Dendritic cell treated with granulocyte-macrophage colony-stimulating factor and Interleukin-4, amounts not matched to agents 40 ng/mL and 50 ng/mL, for 4 days (primary cell): ENCODE results near the gene A1BG.

ENCODE experiments used
- H3K27ac Mint-ChIP-seq: one replicate; pipeline ENCODE4 v1.8.0; 2022; ENCODE audit warnings: mild to moderate bottlenecking, mixed read lengths
- H3K27me3 Mint-ChIP-seq: one replicate; pipeline ENCODE4 v1.8.0; 2022; ENCODE audit warnings: mild to moderate bottlenecking, mixed read lengths
- H3K36me3 Mint-ChIP-seq: one replicate; pipeline ENCODE4 v1.8.0; 2022; ENCODE audit warnings: low read depth, mixed read lengths
- H3K4me1 Mint-ChIP-seq: one replicate; pipeline ENCODE4 v1.8.0; 2022; ENCODE audit warnings: low read depth, mixed read lengths
- H3K4me3 Mint-ChIP-seq: one replicate; pipeline ENCODE4 v1.8.0; 2022; ENCODE audit warnings: mild to moderate bottlenecking, moderate library complexity, mixed read lengths
- H3K9me3 Mint-ChIP-seq: one replicate; pipeline ENCODE4 v1.8.0; 2022; ENCODE audit warnings: mixed read lengths
- intact Hi-C: fragments of 100-400 bp; cut with micrococcal nuclease; formaldehyde crosslinking; loops from one replicate; pipeline ENCODE4 v1.15.0; 2022

The A1BG gene

GRCh38 chr19:58296104-58296503 lies 57.2 kb downstream of the A1BG start:
- H3K27me3 Mint-ChIP-seq = no peaks in the 10 kb centered on the region
- peaks cover 5% of the 10 kb centered on the region for H3K4me1 Mint-ChIP-seq
- peaks cover 100% of the 10 kb centered on the region for H3K36me3 Mint-ChIP-seq
- H3K27ac Mint-ChIP-seq = no peak overlapping the region
- H3K4me3 Mint-ChIP-seq = no peak overlapping the region
- H3K9me3 Mint-ChIP-seq = peaks cover 86% of the 10 kb centered on the region
- intact Hi-C loops = no loop called here
